Esophagus mucosa (tissue), 1 donor: ENCODE measurements around the gene S100A16. TPM values are rescaled to one million over a fixed set of nuclear protein-coding genes. Genes with fewer than 3 reads are reported as not detected.
A peak's percentile ranks its signal among the peaks of the same experiment; 100 is the strongest.
"Not testable (repeated sequence)": the region's sequence is repeated elsewhere in the genome, so short reads cannot be mapped to it uniquely, and the experiment has no call there.

ENCODE experiments used
- ATAC-seq: fragments of 200-7000 bp; cut with Tn5 transposase; one replicate; pipeline ENCODE4 v1.9.1; 2020
- total RNA-seq: library from RNA; stranded (reverse); gene quantifications from one replicate; pipeline ENCODE4 v1.2.4, GENCODE V29; 2023
- donor health status: DM: yes; HTN: yes; CAD: no.

The S100A16 gene
- total RNA-seq, 1 donor from 2014 or later = 1,290 TPM

GRCh38 chr1:153614906-153615305 lies 2.0 kb upstream of the S100A16 start:
- no peak for ATAC-seq

- no peak for ATAC-seq
These were observed 1.4 kb upstream of the S100A16 start for GRCh38 chr1:153614189-153614900.

- peak; percentile 1 for ATAC-seq
These were observed 469 bp upstream of the S100A16 start for GRCh38 chr1:153613406-153613805.

DNA sequence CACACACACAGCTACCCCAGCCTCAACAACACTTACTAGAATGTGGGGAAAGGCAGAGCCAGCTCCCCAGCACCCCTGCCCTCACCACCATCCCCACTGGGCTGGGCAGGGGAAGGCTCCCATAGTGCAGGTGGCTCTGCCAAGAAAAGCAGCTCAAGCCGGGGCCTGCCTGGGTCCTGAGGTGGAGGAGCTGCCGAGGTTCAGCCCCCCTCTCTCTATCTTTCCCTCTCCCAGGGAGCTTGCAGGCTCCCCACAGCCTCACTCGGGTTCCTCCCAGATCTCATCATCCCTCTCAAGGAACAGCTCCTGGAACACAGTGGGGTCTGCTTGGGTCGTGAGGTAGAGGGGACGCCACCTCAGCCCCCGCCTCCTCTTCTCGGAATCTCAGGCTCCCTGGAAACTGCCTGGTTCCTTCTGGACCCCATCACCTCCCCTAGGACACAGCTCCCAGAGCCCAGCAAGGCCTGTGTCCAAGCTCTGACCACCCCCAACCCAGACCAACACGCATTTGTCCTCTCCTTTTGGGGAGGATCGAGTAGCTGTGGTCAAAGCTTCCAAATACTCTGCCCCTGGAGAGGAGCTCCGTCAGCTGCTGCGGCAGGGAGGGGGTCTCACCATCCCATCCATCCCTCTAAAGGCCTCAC lies 704 bp downstream of the S100A16 start:
- no peak for ATAC-seq

DNA sequence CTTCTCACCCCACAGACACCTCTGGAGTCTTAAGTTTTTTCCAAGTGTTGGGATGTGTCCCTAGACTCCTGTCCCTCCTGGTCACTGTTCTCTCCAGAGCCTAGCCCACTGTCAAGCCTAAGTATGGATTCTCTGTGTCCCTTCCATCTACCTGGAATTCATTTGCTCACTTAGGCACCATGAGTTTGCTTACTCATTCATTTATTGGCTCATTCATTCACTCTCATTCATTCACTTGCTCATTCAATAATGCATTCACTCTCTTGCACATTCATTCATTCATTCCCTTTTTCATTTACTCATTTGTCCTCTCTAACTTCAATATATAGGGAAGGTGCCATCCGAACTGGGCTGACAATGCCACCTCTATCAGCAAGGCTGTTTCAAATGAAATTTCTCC lies 1.6 kb downstream of the S100A16 start:
- no peak for ATAC-seq

- peak; percentile 8 for ATAC-seq
These were observed 2.1 kb downstream of the S100A16 start for GRCh38 chr1:153610811-153611301.

GRCh38 chr1:153610334-153610733 lies 2.6 kb downstream of the S100A16 start:
- ATAC-seq = peak; percentile 4

DNA sequence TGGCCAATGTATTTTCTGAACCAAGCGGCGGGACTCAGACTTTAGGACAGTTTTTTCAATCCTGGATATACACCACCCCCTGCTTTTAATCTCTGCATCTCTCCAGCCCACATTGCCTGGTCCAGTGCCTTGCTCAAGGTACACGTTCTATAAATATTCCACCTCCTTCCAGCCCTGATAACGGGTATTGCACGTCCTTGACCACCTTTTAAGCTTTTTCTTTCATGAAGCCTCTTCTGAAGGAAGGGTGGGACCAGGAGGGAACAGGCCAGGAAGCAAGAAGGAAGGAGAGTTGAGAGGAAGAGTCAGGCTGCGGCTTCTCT lies 3.4 kb downstream of the S100A16 start:
- ATAC-seq = no peak

DNA sequence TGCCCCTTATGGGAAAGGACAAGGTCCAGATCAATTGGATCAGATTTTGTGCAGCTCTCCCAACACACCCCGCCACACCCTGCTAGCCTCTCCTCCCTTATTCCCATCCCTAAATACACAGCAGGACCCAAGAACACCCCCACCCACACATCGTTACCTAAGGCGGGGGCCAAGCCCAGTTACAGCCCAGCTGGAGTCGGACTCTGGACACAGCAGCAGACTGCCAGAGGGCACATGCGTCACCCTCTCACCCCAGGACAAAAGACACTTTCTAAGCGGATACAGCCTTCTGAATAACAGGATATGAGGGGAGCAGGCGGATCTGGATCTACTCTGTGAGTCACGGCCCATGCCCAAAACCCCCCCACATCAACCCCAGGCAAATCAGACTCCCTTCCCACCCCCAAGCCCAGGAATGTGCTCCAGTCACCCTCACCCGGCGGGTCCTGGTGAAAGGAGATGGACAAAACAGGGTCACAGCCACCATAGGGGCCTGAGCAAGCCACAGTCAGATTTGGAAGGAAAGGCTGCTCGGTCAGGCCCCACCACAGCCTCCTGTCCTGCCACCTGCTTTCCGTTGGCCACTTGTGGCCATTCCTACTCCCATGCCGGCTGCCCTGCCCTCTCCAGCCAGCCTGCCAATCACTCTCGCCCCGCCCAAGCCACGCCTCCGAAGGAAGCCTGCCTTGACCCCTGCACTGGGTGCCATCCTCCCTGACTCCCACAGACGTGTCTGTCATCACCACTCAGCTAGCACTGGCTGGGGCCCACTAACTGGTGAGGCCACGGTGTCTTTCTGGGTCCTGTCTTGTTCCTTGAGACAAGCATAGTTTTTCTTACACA lies 4.0 kb downstream of the S100A16 start:
- peak; percentile 58 for ATAC-seq

- peak; percentile 51 for ATAC-seq
These were observed 4.8 kb downstream of the S100A16 start for GRCh38 chr1:153608089-153608682.

GRCh38 chr1:153607381-153607780 lies 5.6 kb downstream of the S100A16 start:
- no peak for ATAC-seq

- no peak for ATAC-seq
These were observed 6.7 kb downstream of the S100A16 start for GRCh38 chr1:153606194-153606593.

DNA sequence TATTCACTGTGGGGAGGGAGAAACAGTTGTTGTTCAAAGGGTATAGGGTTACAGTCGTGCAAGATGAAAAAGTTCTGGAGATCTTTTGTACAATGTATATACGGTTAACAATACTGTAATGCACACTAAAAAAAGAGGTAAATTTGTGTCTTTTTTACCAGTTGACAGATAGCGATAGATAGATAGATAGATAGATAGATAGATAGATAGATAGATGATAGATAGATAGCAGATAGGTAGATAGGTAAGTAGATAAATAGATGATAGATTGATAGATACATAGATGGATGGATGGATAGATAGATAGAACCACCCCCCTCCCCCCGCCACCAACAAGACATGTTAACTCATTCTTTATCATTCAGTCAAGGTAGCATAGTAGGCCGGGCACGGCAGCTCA lies 10.2 kb downstream of the S100A16 start:
- no peak for ATAC-seq

- ATAC-seq = no peak
These were observed 13.1 kb downstream of the S100A16 start for GRCh38 chr1:153599847-153600246.

GRCh38 chr1:153598309-153599172 lies 14.4 kb downstream of the S100A16 start:
- ATAC-seq = peak; percentile 51

DNA sequence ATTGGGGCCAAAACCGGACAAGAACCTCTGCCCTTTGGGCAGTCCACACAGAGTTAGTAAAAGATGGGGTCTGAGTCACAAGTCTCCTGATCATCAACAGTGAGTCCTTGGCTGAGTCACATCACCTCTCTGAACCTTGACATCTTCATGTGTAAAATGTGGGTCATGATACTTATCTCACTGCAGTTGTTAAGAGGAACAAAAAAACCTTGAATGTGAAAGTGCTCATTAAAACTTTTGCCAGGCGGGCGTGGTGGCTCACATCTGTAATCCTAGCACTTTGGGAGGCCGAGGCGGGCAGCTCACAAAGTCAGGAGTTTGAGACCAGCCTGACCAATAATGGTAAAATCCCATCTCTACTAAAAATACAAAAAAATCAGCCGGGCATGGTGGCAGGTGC lies 15.7 kb downstream of the S100A16 start:
- peak; percentile 59 for ATAC-seq

GRCh38 chr1:153592748-153593147 lies 20.2 kb downstream of the S100A16 start:
- no peak for ATAC-seq

GRCh38 chr1:153588482-153588881 lies 24.5 kb downstream of the S100A16 start:
- ATAC-seq = no peak

GRCh38 chr1:153588033-153588432 lies 24.9 kb downstream of the S100A16 start:
- not testable (repeated sequence) for ATAC-seq

GRCh38 chr1:153587314-153587713 lies 25.6 kb downstream of the S100A16 start:
- peak; percentile 20 for ATAC-seq

- no peak for ATAC-seq
These were observed 26.6 kb downstream of the S100A16 start for GRCh38 chr1:153586347-153586746.

GRCh38 chr1:153585006-153585405 lies 27.9 kb downstream of the S100A16 start:
- no peak for ATAC-seq
